Esophagus squamous epithelium (tissue), 4 donors: Measurements from ENCODE around the gene ANKS1B.

Experiments used
- POLR2A ChIP-seq, 4 donors: fragments of 450-650 bp; IDR thresholded peaks; one replicate each; pipeline ENCODE4 v1.6.1; 2017; ENCODE audit warnings: antibody characterized with exemption in 4 of 4, mild to moderate bottlenecking in 4 of 4, moderate library complexity in 3 of 4
- TF ChIP-seq, protein P1 (sequence below), 6 experiments: fragments of 450-650 bp in 4 of 6; fragments of 200-600 bp in 2 of 6; sonication (generic) in 2 of 6; IDR thresholded peaks; one replicate each; pipeline ENCODE4 v1.5.1; 2016 to 2019; ENCODE audit warnings: antibody characterized with exemption in 6 of 6, mild to moderate bottlenecking in 4 of 6, moderate library complexity in 4 of 6

DNA sequence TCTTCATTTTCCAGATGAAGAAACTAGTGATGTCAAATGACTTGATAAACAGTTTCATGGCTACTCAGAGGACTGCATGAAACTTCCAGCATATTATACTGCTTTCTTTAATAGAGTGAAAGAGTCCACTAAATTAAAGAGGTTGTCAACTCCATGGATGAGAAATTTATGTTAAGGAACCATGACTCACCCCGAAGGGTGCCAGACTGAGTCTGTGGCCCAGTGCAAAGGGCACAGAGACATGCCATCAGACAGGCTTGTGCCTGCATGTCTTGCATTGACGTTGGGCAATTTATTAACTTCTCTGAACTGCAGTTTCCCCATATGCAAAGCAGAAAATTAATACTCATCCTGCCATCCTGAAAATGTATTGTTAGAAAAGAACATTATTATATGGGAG is 957.3 kb downstream of the ANKS1B start:
- no peak for TF ChIP-seq POLR2A (IDR thresholded peaks at IDR 0.05)
- TF ChIP-seq, protein P1, sequence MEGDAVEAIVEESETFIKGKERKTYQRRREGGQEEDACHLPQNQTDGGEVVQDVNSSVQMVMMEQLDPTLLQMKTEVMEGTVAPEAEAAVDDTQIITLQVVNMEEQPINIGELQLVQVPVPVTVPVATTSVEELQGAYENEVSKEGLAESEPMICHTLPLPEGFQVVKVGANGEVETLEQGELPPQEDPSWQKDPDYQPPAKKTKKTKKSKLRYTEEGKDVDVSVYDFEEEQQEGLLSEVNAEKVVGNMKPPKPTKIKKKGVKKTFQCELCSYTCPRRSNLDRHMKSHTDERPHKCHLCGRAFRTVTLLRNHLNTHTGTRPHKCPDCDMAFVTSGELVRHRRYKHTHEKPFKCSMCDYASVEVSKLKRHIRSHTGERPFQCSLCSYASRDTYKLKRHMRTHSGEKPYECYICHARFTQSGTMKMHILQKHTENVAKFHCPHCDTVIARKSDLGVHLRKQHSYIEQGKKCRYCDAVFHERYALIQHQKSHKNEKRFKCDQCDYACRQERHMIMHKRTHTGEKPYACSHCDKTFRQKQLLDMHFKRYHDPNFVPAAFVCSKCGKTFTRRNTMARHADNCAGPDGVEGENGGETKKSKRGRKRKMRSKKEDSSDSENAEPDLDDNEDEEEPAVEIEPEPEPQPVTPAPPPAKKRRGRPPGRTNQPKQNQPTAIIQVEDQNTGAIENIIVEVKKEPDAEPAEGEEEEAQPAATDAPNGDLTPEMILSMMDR (IDR thresholded peaks at IDR 0.05): no peak
